GM19324 (cell line): ENCODE data around the gene ZFP36.

Experiments
- ATAC-seq: cut with Tn5 transposase; IDR thresholded peaks from one replicate; pipeline ENCODE4 v1.9.1; 2021; ENCODE audit warnings: mild to moderate bottlenecking, moderate library complexity; ENCODE audit not compliant: unreplicated experiment, low FRiP score

The ZFP36 gene

DNA sequence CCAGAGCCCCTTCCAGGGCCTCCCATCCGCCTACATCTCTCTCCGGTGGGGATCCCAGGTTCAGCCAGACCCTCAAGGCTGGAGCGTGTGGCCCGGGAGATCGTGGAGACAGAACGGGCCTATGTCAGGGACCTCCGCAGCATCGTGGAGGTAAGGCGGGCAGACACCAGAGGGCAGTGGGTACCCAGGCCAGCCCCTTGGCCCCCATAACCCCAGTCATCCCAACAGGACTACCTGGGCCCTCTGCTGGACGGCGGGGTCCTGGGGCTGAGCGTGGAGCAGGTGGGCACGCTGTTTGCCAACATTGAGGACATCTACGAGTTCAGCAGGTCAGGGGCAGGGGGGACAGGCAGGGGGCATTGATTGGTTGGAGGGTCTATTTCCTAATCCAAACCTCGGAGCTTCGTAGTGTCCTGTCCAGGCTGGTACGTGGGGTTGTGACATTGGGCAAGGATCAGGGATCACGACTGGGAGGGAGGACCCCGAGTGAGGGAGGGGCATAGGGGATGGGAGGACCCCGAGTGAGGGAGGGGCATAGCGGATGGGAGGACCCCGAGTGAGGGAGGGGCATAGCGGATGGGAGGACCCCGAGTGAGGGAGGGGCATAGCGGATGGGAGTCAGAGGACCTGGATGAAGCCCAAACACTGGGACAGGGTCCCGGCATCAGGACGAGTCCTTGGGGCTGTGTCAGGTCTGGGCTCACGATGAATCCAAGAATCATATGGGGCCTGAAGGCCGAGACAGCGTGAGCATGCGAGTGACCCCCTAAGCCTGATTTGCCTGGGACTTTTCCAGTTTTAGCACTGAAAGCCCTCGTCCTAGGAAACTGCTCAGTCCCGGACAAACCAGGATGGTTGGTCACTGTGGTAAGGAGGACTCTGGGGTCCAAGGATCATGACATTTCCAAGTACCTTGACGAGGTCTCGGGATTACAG, 8.7 kb downstream of the ZFP36 start:
- no peak for ATAC-seq

- no peak for ATAC-seq
Measured at GRCh38 chr19:39416152-39417120, 9.8 kb downstream of the ZFP36 start.

- no peak for ATAC-seq
Measured at GRCh38 chr19:39417463-39418181, 11.0 kb downstream of the ZFP36 start.

DNA sequence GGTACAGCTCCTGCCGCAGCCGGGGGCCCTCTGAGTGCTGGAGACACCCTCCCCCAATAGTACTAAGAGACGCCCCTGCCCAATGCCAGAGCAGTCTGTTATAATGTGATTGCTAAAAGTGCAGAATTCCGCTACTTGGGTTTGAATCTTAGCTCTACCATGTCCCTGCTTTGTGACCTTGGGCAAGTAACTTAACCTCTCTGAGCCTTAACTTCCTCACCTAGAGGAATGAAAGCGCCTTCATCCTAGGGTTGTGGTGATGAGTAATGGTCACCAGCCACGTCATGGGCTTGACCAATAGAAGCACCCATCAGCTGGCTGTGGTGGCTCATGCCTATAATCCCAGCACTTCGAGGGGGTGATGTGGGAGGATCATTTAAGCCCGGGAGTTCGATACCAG, 12.4 kb downstream of the ZFP36 start:
- ATAC-seq: no peak

GRCh38 chr19:39420769-39421168, 14.1 kb downstream of the ZFP36 start:
- no peak for ATAC-seq

DNA sequence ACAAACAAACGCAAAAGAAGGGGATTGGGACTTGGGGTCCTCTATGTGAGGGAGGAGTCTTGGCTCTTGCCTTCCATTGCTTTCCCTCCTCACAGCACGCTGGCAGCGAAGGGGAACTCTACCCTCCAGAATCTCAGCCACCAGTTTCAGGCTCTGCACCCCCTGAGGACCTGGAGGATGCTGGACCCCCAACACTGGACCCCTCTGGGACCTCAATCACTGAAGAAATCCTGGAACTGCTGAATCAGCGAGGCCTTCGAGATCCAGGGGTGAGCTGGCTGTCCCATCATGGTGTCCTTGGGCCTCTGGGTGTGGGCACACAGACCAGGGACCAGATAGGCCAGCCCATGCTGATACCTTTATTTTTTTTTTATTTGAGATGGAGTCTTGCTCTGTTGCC, 15.4 kb downstream of the ZFP36 start:
- ATAC-seq: no peak

- no peak for ATAC-seq
Measured at GRCh38 chr19:39423258-39424086, 16.8 kb downstream of the ZFP36 start.

- ATAC-seq: no peak
Measured at GRCh38 chr19:39424934-39425333, 18.3 kb downstream of the ZFP36 start.

DNA sequence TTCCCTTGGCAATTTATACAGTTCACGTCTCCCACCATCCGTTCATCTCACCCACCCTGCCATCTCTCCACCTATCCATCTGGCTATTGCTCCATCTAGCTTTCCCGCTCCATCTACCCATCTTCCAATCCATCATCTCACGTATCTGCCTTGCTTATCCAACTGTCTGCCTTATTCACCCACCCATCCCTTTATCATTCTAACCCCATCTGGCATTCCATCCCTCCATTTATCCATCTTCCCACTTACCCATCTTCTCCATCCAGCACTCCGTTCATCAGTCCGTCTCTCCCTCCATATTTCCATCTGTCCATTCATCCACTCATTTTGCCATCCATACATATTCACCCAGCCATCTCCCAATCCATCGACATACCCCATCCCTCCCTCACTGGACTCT, 19.1 kb downstream of the ZFP36 start:
- ATAC-seq: no peak

DNA sequence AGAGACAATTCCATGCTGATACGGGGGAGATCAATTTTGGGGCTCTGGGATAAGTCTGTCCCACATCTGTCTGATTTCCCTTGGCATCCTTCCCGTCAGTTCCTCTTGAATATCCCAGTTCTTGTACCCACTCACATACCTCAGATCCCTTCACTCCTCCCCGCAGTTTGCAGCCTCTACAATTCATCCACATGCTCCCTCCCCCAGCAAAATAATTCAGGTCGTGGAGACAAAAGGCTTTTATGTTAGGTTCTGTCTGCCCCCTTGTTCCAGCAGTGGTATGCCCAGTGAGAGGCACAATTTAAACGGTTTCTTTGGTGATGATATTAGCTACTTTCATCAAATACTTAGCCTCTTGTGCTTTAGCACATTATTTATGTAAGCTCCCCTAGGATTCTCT, 19.5 kb downstream of the ZFP36 start:
- no peak for ATAC-seq

- no peak for ATAC-seq
Measured at GRCh38 chr19:39427707-39428106, 21.1 kb downstream of the ZFP36 start.

DNA sequence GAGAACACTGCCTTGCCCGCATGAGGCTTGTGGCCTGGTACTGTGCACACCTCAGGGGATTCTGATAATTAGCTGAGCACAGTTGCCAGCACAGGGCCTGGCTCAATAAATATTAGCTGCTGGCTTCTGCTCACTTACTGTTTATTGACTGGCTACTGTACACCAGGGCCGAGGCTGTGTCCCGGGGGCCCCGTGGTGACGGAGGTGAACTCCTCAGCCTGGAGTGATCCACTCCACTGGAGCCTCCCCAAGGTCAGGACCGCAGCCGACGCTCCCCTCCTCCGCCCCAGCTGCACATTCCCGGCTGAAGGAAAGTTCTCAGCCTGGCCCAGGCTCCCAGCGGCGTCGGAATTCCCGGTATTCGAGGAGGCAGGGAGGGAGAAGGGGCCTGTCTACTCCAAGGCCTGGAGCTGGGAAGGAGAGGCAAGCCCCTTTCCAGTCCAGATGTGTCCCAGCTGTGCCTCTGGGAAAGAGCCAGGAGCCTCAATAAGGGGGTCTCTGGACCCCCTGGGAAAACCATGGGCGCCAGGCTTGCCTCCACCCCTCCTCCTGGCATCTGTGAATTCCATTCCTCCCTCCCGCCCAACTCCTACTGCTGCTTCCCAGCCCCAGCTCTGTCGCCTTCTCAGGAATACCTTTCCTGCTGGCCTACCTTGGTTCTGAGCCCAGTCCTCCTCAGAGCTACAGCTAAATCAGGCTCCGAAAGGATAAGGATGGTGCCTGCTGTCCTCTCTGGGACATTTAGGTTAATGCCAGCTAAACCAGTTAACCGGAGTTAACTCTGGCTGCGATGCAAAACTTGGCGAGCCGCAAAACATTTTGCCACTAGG, 21.9 kb downstream of the ZFP36 start:
- ATAC-seq: no peak

- ATAC-seq: no peak
Measured at GRCh38 chr19:39430675-39431593, 24.3 kb downstream of the ZFP36 start.

- ATAC-seq: no peak
Measured at GRCh38 chr19:39432677-39433025, 26.0 kb downstream of the ZFP36 start.

- no peak for ATAC-seq
Measured at GRCh38 chr19:39433480-39434079, 26.9 kb downstream of the ZFP36 start.

- no peak for ATAC-seq
Measured at GRCh38 chr19:39434123-39435076, 27.8 kb downstream of the ZFP36 start.
